ENCODE results near the gene LRMDA.

The LRMDA gene

GRCh38 chr10:75506930-75507329 lies 75.5 kb downstream of the LRMDA start:
- Histone ChIP-seq H3K9me3 (ENCODE audit: insufficient read depth, low read length, severe bottlenecking) (no peaks in the 10 kb centered on the region), H3K36me3 (ENCODE audit: insufficient read depth, low read length) (no peaks in the 10 kb centered on the region), H4K20me1 (ENCODE audit: insufficient read depth, low read length) (no peaks in the 10 kb centered on the region), H3K4me1 (ENCODE audit: insufficient read depth, low read length) (no peaks in the 10 kb centered on the region), H3K79me2 (ENCODE audit: insufficient read depth, low read length) (no peaks in the 10 kb centered on the region), H3K9ac (ENCODE audit: low read depth, low read length) (no peak overlapping the region), H3K4me3 (ENCODE audit: low read depth in 1 of 2, low read length in 2 of 2) (no peak overlapping the region), H3K27ac (ENCODE audit: low read length) (no peak overlapping the region), H3K4me2 (ENCODE audit: insufficient read depth, low read length) (no peak overlapping the region), H2AFZ (ENCODE audit: low read depth, low read length) (no peak overlapping the region), H3K27me3 (ENCODE audit: insufficient read depth, low read length, poor library complexity) (peaks cover 13% of the 10 kb centered on the region)
- DNase-seq (no peak), ATAC-seq (ENCODE audit: insufficient read depth, low read depth) (no peak)
- TF ChIP-seq CTCF (IDR thresholded peaks at IDR 0.05; ENCODE audit: borderline replicate concordance, extremely low read depth, low read length, poor library complexity, severe bottlenecking) (no peak), EZH2 (IDR thresholded peaks at IDR 0.05; ENCODE audit: borderline replicate concordance, low read depth, low read length, severe bottlenecking) (no peak)

- no peak overlapping the region for H3K9ac ChIP-seq (ENCODE audit: low read depth, low read length)
- ATAC-seq (ENCODE audit: insufficient read depth, low read depth) (no peak), DNase-seq (no peak)
- no peaks in the 10 kb centered on the region for H3K9me3 ChIP-seq (ENCODE audit: insufficient read depth, low read length, severe bottlenecking)
- no peak overlapping the region for H3K4me3 ChIP-seq (ENCODE audit: low read depth in 1 of 2, low read length in 2 of 2)
- no peaks in the 10 kb centered on the region for H4K20me1 ChIP-seq (ENCODE audit: insufficient read depth, low read length)
- H3K27me3 ChIP-seq (ENCODE audit: insufficient read depth, low read length, poor library complexity), result peaks cover 16% of the 10 kb centered on the region
- H2AFZ ChIP-seq (ENCODE audit: low read depth, low read length), result no peak overlapping the region
- TF ChIP-seq CTCF (IDR thresholded peaks at IDR 0.05; ENCODE audit: borderline replicate concordance, extremely low read depth, low read length, poor library complexity, severe bottlenecking) (no peak), EZH2 (IDR thresholded peaks at IDR 0.05; ENCODE audit: borderline replicate concordance, low read depth, low read length, severe bottlenecking) (no peak)
- no peaks in the 10 kb centered on the region for H3K36me3 ChIP-seq (ENCODE audit: insufficient read depth, low read length)
- no peaks in the 10 kb centered on the region for H3K4me1 ChIP-seq (ENCODE audit: insufficient read depth, low read length)
- no peak overlapping the region for H3K27ac ChIP-seq (ENCODE audit: low read length)
- no peaks in the 10 kb centered on the region for H3K79me2 ChIP-seq (ENCODE audit: insufficient read depth, low read length)
- H3K4me2 ChIP-seq (ENCODE audit: insufficient read depth, low read length), result no peak overlapping the region
Observed at GRCh38 chr10:75507469-75507868, 76.0 kb downstream of the LRMDA start.

- ATAC-seq (ENCODE audit: insufficient read depth, low read depth), result no peak
- peaks cover 17% of the 10 kb centered on the region for H3K27me3 ChIP-seq (ENCODE audit: insufficient read depth, low read length, poor library complexity)
- no peaks in the 10 kb centered on the region for H3K79me2 ChIP-seq (ENCODE audit: insufficient read depth, low read length)
- no peaks in the 10 kb centered on the region for H3K36me3 ChIP-seq (ENCODE audit: insufficient read depth, low read length)
- no peak overlapping the region for H3K27ac ChIP-seq (ENCODE audit: low read length)
- no peak overlapping the region for H2AFZ ChIP-seq (ENCODE audit: low read depth, low read length)
- H3K9ac ChIP-seq (ENCODE audit: low read depth, low read length), result no peak overlapping the region
- H3K4me3 ChIP-seq (ENCODE audit: low read depth in 1 of 2, low read length in 2 of 2), result no peak overlapping the region
- no peaks in the 10 kb centered on the region for H4K20me1 ChIP-seq (ENCODE audit: insufficient read depth, low read length)
- H3K4me1 ChIP-seq (ENCODE audit: insufficient read depth, low read length), result no peaks in the 10 kb centered on the region
- no peak overlapping the region for H3K4me2 ChIP-seq (ENCODE audit: insufficient read depth, low read length)
- DNase-seq, result no peak
- TF ChIP-seq CTCF (IDR thresholded peaks at IDR 0.05; ENCODE audit: borderline replicate concordance, extremely low read depth, low read length, poor library complexity, severe bottlenecking), result no peak
- TF ChIP-seq EZH2 (IDR thresholded peaks at IDR 0.05; ENCODE audit: borderline replicate concordance, low read depth, low read length, severe bottlenecking), result no peak
- no peaks in the 10 kb centered on the region for H3K9me3 ChIP-seq (ENCODE audit: insufficient read depth, low read length, severe bottlenecking)
Observed at GRCh38 chr10:75508239-75508813, 76.9 kb downstream of the LRMDA start.

Measured in DND-41 (cell line).